Tibial artery (tissue), 4 donors: ENCODE results near the gene MARCKS.

Experiments used
- DNase-seq, 2 donors: peaks; one replicate each; pipeline ENCODE4 v3.0.0-alpha.2; 2019
- H3K27ac ChIP-seq, 2 donors: fragments of 200-600 bp; sonication (generic) in 1 of 2; 1 replicate in 1 of 2; 2 replicates in 1 of 2; pipeline ENCODE4 v1.5.1; 2018 to 2019; ENCODE audit warnings: mild to moderate bottlenecking in 1 of 2
- H3K27me3 ChIP-seq, 2 donors: fragments of 200-600 bp; sonication (generic) in 1 of 2; one replicate each; pipeline versions ENCODE4 v1.5.1 to v1.6.0; 2016 to 2019
- H3K36me3 ChIP-seq, 3 donors: fragments of 200-600 bp; sonication (generic) in 2 of 3; one replicate each; pipeline ENCODE4 v1.5.1; 2016 to 2019; ENCODE audit warnings: mild to moderate bottlenecking in 2 of 3
- H3K4me1 ChIP-seq, 4 donors: fragments of 200-600 bp; sonication (generic) in 2 of 4; 1 replicate in 3 of 4; 2 replicates in 1 of 4; pipeline ENCODE4 v1.5.1; 2016 to 2019
- H3K4me3 ChIP-seq, 2 donors: fragments of 200-600 bp; sonication (generic) in 1 of 2; 1 replicate in 1 of 2; 2 replicates in 1 of 2; pipeline ENCODE4 v1.5.1; 2018 to 2019; ENCODE audit warnings: mild to moderate bottlenecking in 2 of 2
- H3K9me3 ChIP-seq, 3 donors: fragments of 200-600 bp; sonication (generic) in 1 of 3; one replicate each; pipeline ENCODE4 v1.5.1; 2016 to 2019
- CTCF ChIP-seq, 2 experiments: fragments of 200-600 bp in 1 of 2; fragments of 450-650 bp in 1 of 2; IDR thresholded peaks; one replicate each; pipeline ENCODE4 v1.5.1; 2017 to 2019; ENCODE audit warnings: antibody characterized with exemption in 2 of 2, mild to moderate bottlenecking in 1 of 2, moderate library complexity in 1 of 2
- intact Hi-C: fragments of 100-400 bp; cut with DNase I; formaldehyde crosslinking; loops from one replicate; pipeline ENCODE4 v1.15.0; 2023; ENCODE audit warnings: low total_unique reads

The MARCKS gene

GRCh38 chr6:113843500-113844073 is 13.6 kb upstream of the MARCKS start:
- Histone ChIP-seq H3K4me3 (no peak overlapping the region), H3K4me1 (no peaks in the 10 kb centered on the region), H3K27me3 (no peaks in the 10 kb centered on the region), H3K36me3 (no peaks in the 10 kb centered on the region), H3K9me3 (no peaks in the 10 kb centered on the region), H3K27ac (no peak overlapping the region)
- TF ChIP-seq CTCF (IDR thresholded peaks at IDR 0.05), result no peak
- no peak for DNase-seq
- intact Hi-C loops, result no loop called here

GRCh38 chr6:113846577-113846976 is 10.6 kb upstream of the MARCKS start:
- intact Hi-C loops, result no loop called here
- H3K4me3 ChIP-seq, result no peak overlapping the region
- no peaks in the 10 kb centered on the region for H3K36me3 ChIP-seq
- H3K9me3 ChIP-seq, result no peaks in the 10 kb centered on the region
- no peaks in the 10 kb centered on the region for H3K27me3 ChIP-seq
- H3K27ac ChIP-seq, result no peak overlapping the region
- H3K4me1 ChIP-seq, result no peaks in the 10 kb centered on the region
- no peak for DNase-seq
- no peak for TF ChIP-seq CTCF (IDR thresholded peaks at IDR 0.05)

GRCh38 chr6:113847447-113847846 is 9.7 kb upstream of the MARCKS start:
- no peaks in the 10 kb centered on the region for H3K27me3 ChIP-seq
- no peak overlapping the region for H3K27ac ChIP-seq
- no peak for TF ChIP-seq CTCF (IDR thresholded peaks at IDR 0.05)
- no peaks in the 10 kb centered on the region for H3K36me3 ChIP-seq
- H3K4me1 ChIP-seq, result no peaks in the 10 kb centered on the region
- no peak overlapping the region for H3K4me3 ChIP-seq
- intact Hi-C loops, result no loop called here
- no peak for DNase-seq
- H3K9me3 ChIP-seq, result no peaks in the 10 kb centered on the region

GRCh38 chr6:113848280-113848679 is 8.9 kb upstream of the MARCKS start:
- TF ChIP-seq CTCF (IDR thresholded peaks at IDR 0.05), result no peak
- intact Hi-C loops, result no loop called here
- Histone ChIP-seq H3K27ac (no peak overlapping the region), H3K4me1 (no peaks in the 10 kb centered on the region), H3K27me3 (no peaks in the 10 kb centered on the region), H3K4me3 (no peak overlapping the region), H3K36me3 (no peaks in the 10 kb centered on the region), H3K9me3 (no peaks in the 10 kb centered on the region)
- DNase-seq, result no peak

GRCh38 chr6:113848811-113849210 is 8.3 kb upstream of the MARCKS start:
- Histone ChIP-seq H3K27me3 (no peaks in the 10 kb centered on the region), H3K36me3 (no peaks in the 10 kb centered on the region), H3K4me3 (no peak overlapping the region), H3K9me3 (no peaks in the 10 kb centered on the region), H3K4me1 (no peaks in the 10 kb centered on the region), H3K27ac (no peak overlapping the region)
- TF ChIP-seq CTCF (IDR thresholded peaks at IDR 0.05), result no peak
- intact Hi-C loops, result no loop called here
- no peak for DNase-seq

- DNase-seq, result no peak
- Histone ChIP-seq H3K27ac (no peak overlapping the region), H3K4me1 (peaks cover 0 to 7% (median 3%) of the 10 kb centered on the region in 4 donors), H3K36me3 (no peaks in the 10 kb centered on the region), H3K9me3 (no peaks in the 10 kb centered on the region), H3K27me3 (no peaks in the 10 kb centered on the region), H3K4me3 (no peak overlapping the region)
- intact Hi-C loops, result loop anchor here (10.0 kb wide), 1 partner anchor 1068 kb away; no protein-coding TSS in a partner anchor
- TF ChIP-seq CTCF (IDR thresholded peaks at IDR 0.05), result no peak
These were observed 3.9 kb upstream of the MARCKS start for GRCh38 chr6:113853252-113853651.
